ENCODE data around the gene UBE2J2.

The UBE2J2 gene

GRCh38 chr1:1282998-1283397, 9.3 kb upstream of the UBE2J2 start:
- DNase-seq (ENCODE audit: low read depth in 4 of 4, low spot score in 1 of 4) = no peak

DNA sequence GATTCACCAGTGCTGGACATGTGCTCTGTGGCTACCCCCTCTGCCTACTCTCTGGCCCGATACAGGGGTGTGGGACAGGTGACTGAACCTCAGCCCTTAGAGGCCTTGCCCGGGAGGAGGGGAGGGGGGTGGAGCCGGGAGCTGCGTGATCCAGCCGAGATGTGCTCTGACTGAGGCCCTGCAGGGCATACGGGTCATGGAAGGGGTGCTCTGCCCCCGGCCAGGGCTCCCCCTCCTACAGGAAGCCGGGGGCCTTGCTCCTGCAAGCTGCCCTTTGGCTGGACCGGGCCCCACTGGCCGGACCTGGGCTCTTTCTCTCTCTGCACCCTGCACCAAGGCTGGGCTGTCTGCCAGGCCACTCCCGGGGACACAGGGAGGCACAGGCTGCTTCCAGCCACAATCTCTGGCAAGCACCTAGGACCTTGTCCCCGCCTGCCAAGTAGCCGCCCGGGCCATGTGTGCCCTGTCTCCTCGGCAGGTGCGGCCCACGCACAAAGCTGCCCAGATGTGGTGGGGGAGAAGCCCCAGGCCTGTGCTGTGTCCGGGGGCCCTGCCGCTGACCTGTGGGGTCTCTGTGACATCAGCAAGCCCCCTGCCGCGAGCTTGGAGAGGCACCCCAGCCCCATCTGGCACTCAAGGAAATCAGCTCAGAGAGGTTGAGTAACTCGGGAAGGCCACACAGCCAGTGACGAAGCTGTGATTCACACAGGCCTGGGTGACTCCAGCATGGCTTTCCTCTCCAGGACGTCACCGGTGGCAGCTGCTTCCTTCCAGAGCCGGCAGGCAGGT, 8.1 kb upstream of the UBE2J2 start:
- DNase-seq (ENCODE audit: low read depth in 4 of 4, low spot score in 1 of 4) = no peak

- no peak for DNase-seq (ENCODE audit: low read depth in 4 of 4, low spot score in 1 of 4)
Observed at GRCh38 chr1:1280782-1281481, 7.3 kb upstream of the UBE2J2 start.

DNA sequence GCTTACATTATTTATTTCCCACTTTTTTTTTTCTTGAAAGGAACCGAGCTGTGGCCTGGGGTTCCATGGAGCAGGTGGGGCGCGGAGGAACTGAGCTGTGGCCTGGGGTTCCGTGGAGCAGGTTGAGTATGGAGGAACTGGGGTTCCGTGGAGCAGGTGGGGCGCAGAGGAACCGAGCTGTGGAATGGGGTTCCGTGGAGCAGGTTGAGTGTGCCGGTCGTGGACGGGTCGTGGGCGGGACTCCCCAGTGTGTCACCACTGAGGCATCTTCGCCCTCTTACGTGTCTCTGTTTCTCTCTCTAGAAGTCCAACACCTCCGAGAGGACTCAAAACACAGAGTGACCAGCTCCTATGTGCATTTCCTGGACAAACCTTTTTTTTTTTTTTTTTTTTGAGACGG, 5.4 kb upstream of the UBE2J2 start:
- no peak for DNase-seq (ENCODE audit: low read depth in 4 of 4, low spot score in 1 of 4)

DNA sequence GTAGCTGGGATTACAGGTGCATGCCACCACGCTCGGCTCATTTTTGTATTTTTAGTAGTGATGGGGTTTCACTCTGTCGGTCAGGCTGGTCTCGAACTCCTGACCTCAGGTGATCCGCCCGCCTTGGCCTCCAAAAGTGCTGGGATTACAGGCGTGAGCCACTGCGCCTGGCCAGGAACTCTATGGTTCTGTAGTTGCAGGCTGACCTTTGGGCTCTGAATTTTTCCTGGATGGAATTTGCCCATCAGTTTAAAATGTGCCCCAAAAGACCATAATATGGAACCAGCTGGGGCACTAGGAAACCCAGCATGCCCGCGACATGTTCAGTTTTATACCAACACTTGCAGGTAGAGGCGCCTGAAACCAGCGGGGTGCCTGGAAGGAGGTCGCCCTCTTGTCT, 5.0 kb upstream of the UBE2J2 start:
- DNase-seq (ENCODE audit: low read depth in 4 of 4, low spot score in 1 of 4) = no peak

GRCh38 chr1:1275836-1276235, 2.2 kb upstream of the UBE2J2 start:
- DNase-seq (ENCODE audit: low read depth in 4 of 4, low spot score in 1 of 4) = no peak

DNA sequence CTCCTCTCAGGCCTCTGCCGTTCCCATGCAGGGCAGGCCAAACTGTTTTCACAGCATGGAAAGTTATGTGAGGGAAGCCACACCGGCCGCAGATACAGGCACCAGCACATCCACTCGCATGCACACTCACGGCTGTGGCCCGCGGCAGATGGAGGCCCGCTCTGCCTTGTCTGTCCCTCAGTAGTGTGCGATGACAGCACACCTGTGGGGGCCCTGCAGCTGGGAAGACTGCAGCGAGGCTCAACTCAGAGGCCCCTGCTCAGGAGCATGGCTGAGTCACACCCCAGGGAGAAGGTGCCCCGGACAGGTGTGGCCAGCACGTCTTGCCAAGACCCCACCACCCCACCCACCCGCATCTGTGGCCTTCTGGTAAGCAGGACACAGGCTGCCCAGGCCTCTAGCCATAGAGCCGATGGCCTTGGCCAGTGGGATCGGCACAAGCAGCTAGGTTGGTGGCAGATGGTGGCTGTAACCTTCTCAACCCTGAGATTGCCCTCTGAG, 1.3 kb upstream of the UBE2J2 start:
- no peak for DNase-seq (ENCODE audit: low read depth in 4 of 4, low spot score in 1 of 4)

GRCh38 chr1:1274299-1274930, 761 bp upstream of the UBE2J2 start:
- DNase-seq (ENCODE audit: low read depth in 4 of 4, low spot score in 1 of 4) = no peak

- no peak for DNase-seq (ENCODE audit: low read depth in 4 of 4, low spot score in 1 of 4)
Observed at GRCh38 chr1:1273209-1273511, 494 bp downstream of the UBE2J2 start.

DNA sequence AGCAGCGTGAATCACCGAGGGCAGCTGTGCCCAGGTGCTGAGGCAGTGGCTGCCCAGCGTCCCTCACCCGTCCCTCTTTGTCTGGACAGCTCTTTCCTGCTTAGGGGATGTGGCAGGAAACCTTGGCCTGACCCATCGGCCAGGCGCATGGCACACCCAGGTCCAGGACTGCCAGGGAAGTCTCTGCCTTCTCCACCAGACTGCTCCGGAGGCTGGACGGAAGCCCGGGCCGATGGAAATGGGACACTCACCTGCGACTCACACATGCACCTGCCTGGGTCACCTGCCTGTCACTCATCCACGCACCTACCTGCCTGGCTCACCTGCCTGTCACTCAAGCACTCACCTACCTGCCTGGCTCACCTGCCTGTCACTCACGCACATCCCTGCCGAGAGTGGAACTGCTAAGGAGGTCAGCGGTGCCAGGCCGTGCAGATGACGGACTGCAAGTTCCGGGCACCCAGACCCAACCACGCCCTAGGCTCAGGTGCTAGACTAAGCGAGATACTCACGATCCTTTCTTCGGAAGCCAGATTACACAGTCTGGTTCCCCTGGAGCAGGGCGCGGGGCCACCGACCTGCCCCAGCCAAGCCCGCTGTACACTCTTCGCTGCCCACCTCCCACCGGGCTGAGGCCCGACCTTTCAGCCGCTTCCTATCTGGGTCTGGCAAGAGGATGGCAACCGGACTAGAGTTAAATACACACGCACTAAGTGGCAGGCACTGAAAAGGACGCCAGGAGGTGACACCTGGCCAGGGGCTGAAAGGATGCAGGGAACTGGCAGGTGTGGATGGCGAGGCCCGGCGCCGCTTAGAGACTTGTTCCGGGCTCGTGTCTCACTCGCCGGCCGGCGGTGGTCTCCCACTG, 1.1 kb downstream of the UBE2J2 start:
- DNase-seq (ENCODE audit: low read depth in 4 of 4, low spot score in 1 of 4) = no peak

DNA sequence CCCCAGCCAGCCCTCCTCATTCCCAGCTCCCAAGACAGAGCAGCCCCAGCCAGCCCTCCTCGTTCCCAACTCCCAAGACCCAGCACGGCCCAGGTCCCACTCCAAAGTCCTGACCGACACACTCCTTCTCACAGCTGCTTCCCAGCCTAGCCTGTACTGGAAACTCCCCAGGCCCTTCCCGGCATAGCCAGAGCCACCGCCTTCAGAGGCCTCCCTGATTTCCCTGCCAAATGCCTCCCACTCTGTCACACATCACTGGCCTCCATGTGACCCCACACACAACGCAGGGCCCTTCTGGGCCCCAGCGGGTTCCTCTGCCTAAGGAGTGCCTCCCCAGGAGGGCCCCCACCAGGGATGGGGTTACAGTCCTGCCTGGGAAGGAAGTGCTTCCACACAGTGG, 2.8 kb downstream of the UBE2J2 start:
- no peak for DNase-seq (ENCODE audit: low read depth in 4 of 4, low spot score in 1 of 4)

DNA sequence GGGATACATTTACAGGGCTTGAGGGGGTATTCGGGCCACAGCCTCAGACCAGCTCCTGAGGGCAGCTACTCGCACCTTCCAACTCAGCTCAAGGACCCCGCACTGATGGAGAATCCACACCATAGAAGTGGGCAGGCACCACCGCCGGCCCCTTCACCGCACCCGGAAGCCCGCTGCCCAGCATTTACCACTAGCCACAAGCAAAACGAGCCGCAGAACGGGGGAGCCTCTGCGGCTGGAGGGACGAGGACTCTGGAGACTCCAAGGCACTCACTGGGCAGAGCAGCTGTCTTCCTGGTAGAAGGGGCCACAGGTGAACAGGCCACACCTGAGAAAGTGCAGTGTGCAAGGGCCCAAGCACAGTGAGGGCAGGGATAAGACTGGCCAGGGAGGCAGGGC, 5.4 kb downstream of the UBE2J2 start:
- no peak for DNase-seq (ENCODE audit: low read depth in 4 of 4, low spot score in 1 of 4)

DNA sequence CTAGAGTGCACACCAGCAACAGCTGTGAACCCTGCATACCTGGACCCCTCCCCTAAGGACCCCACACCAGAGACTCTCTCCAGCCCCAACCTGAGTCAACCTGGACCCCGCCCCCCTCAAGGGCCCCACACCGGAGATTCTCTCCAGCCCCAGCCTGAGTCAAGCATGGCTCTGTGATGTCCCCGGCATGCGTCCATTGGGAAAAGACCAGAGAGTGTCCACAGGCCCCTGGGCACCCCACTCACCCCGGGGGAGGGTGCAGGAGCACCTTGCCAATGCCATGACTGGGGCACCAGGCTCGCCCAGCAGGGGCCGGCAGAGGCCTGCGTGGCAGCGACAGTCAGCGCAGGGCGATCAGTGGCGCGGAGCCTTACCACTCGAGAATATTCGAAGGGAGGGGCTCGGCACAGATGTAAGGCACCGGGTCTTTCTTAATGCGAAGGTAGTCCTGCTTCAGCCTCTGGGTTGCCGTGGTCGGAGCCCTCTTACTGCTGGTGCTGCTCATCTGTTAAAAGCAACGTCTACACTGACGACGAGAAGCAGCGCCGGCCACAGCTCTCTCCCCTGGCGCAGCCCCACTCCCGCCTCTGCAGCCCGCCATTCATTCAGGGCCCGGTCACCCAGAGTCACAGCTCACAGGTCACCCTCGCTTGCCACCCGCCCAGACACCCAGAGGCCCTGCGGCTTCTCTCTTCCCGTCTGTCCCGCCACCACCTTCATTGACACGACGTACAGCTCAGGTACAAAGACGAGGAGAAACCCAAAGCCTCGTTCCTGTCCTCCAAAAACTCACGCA, 6.0 kb downstream of the UBE2J2 start:
- DNase-seq (ENCODE audit: low read depth in 4 of 4, low spot score in 1 of 4) = no peak

DNA sequence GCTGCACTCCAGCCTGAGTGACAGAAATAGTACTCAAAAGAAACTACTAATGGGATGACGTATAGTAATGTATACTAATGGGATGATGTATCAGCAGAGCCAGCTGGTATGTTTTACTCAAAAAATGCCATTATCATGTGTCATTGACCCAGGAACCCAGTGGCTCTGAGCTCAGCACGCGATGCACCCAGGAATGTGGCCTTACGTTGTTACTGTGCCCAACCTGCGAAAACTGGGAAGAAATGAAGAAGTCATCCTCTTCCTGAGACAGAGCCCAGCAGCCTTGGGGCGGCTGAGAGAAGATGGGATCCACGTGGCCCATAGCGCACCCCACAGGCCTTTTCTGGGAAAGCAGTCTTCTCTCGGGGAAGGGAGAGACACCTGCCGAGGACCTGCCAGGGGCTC, 8.8 kb downstream of the UBE2J2 start:
- DNase-seq (ENCODE audit: low read depth in 4 of 4, low spot score in 1 of 4) = no peak

GRCh38 chr1:1264026-1264425, 9.6 kb downstream of the UBE2J2 start:
- DNase-seq (ENCODE audit: low read depth in 4 of 4, low spot score in 1 of 4) = no peak

DNA sequence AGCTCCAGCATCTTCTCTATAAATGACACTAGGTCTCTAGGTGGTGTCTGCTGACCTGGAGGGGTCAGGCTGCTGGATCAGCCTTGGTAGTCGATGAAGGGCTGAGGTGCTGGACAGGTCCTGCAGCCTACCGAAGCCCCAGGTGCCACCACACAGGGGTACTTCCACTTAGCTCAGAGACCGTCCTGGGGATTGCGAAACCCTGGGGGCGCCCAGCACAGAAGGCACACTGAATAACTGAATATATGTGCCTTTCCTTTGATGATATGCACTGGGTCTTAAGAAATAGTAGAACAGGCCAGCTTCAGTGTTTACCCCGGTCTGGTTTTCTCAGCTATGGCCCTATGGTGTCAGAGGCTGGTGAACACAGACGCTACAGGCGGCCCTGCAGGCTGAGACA, 10.9 kb downstream of the UBE2J2 start:
- DNase-seq (ENCODE audit: low read depth in 4 of 4, low spot score in 1 of 4) = no peak

DNA sequence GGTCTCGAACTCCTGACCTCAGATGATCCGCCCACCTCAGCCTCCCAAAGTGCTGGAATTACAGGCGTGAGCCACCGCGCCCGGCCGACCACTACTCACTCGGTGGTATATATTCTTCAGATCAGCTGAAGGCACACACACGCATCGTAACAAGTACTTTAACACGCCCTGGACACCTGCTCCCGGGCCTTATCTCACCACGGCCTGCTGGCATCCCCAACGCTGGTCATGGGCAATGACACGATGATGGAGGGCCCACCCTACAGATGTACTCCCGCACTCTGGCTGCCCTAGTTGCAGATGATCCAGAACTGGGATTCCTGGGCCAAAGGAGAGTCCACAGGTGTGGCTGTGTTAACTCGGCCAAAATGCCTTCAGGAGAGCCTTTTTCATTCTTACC, 11.6 kb downstream of the UBE2J2 start:
- DNase-seq (ENCODE audit: low read depth in 4 of 4, low spot score in 1 of 4) = no peak

DNA sequence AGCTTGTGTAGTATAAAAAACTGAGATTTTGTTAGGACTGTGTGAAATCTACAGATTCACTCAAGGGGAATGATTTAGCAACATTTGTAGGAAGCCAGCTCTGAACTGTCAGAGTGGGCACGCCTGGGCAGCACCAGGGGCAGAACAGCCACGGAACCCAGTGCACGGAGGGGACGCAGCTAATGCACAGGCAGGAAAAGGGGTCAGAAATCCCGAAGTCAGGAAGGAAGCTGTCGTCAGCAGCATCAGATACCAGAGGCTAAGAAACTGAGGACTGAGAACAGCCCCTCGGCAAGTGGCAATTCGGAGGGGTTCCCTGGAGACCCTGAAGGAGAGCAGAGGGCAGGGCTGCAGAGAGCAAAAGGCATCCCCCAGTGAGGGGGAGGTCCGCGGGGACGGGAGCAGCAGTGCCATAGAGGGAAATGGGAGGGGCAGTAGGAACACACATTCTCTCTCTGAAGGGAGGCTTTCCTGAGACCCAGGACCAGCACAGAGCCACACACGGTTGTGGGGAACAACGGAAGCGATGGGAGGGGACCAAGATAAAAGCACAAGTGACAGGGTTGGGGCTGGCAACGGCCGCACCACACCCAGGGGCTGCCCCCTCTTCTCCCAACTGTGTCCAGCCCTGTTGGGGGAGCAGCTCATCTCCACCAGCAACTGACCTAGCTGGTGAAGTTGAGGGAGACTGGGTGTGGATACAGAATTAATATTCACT, 12.7 kb downstream of the UBE2J2 start:
- no peak for DNase-seq (ENCODE audit: low read depth in 4 of 4, low spot score in 1 of 4)

DNA sequence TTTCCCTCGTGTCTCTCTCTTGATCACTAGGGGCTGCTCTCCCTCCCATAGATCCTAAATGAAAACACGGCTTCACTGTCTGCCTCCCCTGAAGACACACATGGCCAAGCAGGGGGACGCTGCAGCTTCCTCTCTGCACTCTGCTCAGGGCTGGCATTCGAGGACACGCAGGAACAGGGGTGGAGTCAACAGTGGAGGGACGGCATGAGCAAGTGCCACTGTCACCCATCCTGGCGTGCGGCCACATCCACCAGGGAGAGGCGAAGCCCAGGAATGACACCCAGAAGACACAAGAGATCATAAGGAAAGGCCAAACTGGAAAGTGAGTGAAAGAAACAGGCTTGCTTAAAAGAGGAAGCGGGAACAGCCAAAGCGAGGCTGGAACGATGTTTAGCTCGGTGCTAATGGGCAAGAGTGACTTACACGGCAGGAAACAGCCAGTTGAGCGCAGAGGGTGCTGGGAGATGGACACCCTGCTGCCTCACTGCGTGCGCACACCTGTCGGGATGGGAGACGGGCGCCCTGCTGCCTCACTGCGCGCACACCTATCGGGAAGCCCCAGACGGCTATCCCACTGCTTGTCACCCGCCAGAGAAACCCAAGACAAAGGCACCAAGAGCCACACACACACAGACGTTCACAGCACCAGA, 13.6 kb downstream of the UBE2J2 start:
- no peak for DNase-seq (ENCODE audit: low read depth in 4 of 4, low spot score in 1 of 4)
